Measurements from ENCODE around the gene DAZAP1.

DNA sequence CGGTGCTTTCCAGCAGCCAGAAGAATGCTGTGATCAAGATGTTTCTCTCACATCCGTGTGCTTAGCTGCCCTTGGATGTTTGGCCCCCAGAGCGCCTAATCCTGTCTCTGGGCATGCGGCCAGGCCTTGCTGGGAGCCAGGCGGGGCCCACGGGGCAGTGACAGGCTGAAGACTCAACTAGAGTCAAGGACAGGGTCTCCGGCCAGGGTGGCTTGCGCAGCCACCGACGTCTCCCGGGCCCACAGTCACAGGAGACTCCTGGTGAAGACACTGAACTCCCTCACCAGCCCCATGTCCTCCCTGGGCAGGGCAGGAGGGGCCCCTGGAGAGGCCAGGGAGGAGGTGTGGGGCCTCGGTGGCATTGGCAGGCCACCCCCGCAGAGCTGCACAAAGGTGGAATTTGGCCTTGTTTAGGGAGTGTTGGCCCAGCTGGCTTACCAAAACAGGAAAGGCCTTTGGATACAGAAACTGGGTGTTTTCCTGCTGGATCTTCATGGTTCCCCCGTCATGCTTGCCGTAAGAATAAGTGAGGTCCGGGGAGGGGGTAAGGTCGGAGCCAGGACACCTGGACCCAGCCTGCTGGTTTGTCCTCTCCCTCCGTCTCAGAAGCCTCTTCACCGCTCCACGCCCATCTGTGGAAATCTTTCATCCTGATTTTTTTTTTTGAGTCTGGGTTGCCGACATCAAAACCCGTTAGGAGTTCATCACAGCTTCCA is 33.7 kb upstream of the DAZAP1 start:
- TF ChIP-seq RAD21 (IDR thresholded peaks at IDR 0.05) (no peak), EGR1 (IDR thresholded peaks at IDR 0.05; ENCODE audit: low read depth in 2 of 2) (peak; percentile 80 to 97), FOXA2 (IDR thresholded peaks at IDR 0.05) (no peak), NR2F2 (IDR thresholded peaks at IDR 0.05) (no peak), FOXA1 (IDR thresholded peaks at IDR 0.05) (peak; percentile 18)
- TF ChIP-seq, protein P1, sequence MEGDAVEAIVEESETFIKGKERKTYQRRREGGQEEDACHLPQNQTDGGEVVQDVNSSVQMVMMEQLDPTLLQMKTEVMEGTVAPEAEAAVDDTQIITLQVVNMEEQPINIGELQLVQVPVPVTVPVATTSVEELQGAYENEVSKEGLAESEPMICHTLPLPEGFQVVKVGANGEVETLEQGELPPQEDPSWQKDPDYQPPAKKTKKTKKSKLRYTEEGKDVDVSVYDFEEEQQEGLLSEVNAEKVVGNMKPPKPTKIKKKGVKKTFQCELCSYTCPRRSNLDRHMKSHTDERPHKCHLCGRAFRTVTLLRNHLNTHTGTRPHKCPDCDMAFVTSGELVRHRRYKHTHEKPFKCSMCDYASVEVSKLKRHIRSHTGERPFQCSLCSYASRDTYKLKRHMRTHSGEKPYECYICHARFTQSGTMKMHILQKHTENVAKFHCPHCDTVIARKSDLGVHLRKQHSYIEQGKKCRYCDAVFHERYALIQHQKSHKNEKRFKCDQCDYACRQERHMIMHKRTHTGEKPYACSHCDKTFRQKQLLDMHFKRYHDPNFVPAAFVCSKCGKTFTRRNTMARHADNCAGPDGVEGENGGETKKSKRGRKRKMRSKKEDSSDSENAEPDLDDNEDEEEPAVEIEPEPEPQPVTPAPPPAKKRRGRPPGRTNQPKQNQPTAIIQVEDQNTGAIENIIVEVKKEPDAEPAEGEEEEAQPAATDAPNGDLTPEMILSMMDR (IDR thresholded peaks at IDR 0.05; ENCODE audit: low read depth, low read length, missing input control), result no peak
